ENCODE measurements around the gene ETV7. TPM values are rescaled to one million over a fixed set of nuclear protein-coding genes. Genes with fewer than 3 reads are reported as not detected.

Gene ETV7
- total RNA-seq, 3 donors from 2014 or later = 0.44 to 0.98 (median 0.80) TPM

DNA sequence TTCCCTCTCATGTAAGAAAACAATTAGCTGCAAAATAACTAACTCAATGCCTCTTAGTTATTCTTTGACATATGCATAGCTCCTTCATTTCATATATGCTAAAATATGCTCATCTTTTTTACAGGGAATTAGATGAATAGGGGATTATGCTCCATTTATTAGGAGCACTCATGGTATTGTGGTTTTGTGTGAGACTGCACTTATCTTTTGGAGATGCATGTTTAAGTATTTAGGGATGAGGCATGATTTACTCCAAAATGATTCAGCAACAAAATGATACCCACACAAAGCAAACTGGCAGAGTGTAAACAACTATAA lies 59.6 kb downstream of the ETV7 start:
- intact Hi-C loops (cut with DNase I; ENCODE audit: low total_unique reads) = no loop called here
- Histone ChIP-seq H3K9me3 (no peaks in the 10 kb centered on the region), H3K4me1 (no peaks in the 10 kb centered on the region), H3K27me3 (no peaks in the 10 kb centered on the region), H3K36me3 (no peaks in the 10 kb centered on the region), H3K27ac (no peak overlapping the region), H3K4me3 (no peak overlapping the region)
- DNase-seq (ENCODE audit: low spot score in 2 of 2) = no peak
- TF ChIP-seq POLR2A (IDR thresholded peaks at IDR 0.05) (no peak), POLR2AphosphoS5 (IDR thresholded peaks at IDR 0.05) (no peak)
- TF ChIP-seq, protein P1, sequence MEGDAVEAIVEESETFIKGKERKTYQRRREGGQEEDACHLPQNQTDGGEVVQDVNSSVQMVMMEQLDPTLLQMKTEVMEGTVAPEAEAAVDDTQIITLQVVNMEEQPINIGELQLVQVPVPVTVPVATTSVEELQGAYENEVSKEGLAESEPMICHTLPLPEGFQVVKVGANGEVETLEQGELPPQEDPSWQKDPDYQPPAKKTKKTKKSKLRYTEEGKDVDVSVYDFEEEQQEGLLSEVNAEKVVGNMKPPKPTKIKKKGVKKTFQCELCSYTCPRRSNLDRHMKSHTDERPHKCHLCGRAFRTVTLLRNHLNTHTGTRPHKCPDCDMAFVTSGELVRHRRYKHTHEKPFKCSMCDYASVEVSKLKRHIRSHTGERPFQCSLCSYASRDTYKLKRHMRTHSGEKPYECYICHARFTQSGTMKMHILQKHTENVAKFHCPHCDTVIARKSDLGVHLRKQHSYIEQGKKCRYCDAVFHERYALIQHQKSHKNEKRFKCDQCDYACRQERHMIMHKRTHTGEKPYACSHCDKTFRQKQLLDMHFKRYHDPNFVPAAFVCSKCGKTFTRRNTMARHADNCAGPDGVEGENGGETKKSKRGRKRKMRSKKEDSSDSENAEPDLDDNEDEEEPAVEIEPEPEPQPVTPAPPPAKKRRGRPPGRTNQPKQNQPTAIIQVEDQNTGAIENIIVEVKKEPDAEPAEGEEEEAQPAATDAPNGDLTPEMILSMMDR (IDR thresholded peaks at IDR 0.05) = no peak

DNA sequence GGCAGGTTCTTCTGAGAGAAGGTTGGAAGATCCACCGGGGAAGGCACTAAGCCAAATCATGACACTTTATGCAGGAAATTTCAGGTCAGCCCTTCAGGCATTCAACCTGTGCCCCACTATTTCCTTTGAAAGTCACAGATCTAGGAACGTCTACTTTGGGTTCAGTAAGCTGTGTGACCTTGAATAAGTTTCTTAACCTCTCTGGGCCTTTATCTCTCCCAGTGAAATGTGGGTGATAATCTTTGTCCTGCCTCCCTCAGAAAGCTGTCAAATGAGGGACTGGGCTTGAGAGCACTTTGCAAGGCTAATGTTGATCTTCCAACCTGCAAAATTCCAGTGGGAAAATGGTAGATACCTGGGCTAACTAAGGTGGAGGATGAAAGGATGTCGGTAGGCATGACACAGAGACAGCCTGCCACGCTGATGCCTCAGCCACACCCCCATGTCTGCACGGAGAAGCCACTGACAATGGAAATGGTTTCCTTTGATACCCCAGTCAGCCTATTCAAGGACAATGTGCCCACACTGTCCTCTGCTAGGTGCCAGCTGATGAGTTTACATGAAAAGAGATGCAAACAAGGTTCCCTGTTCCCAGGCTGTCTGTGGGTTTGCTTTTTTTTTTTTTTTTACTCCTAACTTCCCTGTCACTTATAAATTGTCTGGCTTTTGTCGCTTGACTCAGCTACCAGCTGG lies 60.1 kb downstream of the ETV7 start:
- Histone ChIP-seq H3K9me3 (no peaks in the 10 kb centered on the region), H3K27me3 (no peaks in the 10 kb centered on the region), H3K4me1 (no peaks in the 10 kb centered on the region), H3K27ac (no peak overlapping the region), H3K4me3 (no peak overlapping the region), H3K36me3 (no peaks in the 10 kb centered on the region)
- no peak for DNase-seq (ENCODE audit: low spot score in 2 of 2)
- intact Hi-C loops (cut with DNase I; ENCODE audit: low total_unique reads) = no loop called here
- TF ChIP-seq, protein P1 (IDR thresholded peaks at IDR 0.05) = no peak
- TF ChIP-seq POLR2A (IDR thresholded peaks at IDR 0.05) (no peak), POLR2AphosphoS5 (IDR thresholded peaks at IDR 0.05) (no peak)

DNA sequence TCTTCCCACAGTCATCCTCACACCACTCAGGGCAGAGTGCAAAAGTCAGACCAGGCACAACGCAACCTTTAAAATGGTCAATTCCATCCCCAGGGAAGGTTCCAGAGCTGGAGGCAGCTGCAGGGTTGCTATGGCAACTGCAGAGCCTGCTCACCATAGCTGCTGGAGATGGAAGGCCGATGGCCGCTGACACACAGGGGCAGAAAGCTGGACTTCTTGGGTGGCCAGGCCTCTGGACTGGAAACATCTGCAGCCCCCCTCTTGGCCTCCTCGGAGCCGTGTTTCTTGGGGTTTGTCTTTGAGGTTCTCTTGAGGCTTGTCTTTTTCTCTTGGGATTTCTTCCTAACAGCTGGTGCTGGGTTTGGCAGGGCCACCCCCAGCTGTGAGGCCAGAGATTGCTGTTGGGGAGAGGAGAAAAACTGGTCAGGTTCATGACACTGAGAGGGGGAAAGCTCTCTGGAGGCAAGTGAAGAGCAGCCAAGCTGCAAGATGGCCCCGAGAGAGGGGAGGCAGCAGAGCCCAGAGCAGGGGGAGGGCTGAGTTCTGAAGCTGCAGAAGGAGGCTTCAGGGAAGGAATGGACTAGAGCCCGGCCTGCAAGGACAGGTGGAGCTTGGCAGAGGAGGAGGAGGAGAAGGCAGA lies 61.0 kb downstream of the ETV7 start:
- Histone ChIP-seq H3K27ac (no peak overlapping the region), H3K4me1 (no peaks in the 10 kb centered on the region), H3K9me3 (no peaks in the 10 kb centered on the region), H3K4me3 (no peak overlapping the region), H3K27me3 (no peaks in the 10 kb centered on the region), H3K36me3 (no peaks in the 10 kb centered on the region)
- no peak for TF ChIP-seq POLR2AphosphoS5 (IDR thresholded peaks at IDR 0.05)
- TF ChIP-seq, protein P1 (IDR thresholded peaks at IDR 0.05) = no peak
- TF ChIP-seq POLR2A (IDR thresholded peaks at IDR 0.05) = no peak
- intact Hi-C loops (cut with DNase I; ENCODE audit: low total_unique reads) = no loop called here
- no peak for DNase-seq (ENCODE audit: low spot score in 2 of 2)

DNA sequence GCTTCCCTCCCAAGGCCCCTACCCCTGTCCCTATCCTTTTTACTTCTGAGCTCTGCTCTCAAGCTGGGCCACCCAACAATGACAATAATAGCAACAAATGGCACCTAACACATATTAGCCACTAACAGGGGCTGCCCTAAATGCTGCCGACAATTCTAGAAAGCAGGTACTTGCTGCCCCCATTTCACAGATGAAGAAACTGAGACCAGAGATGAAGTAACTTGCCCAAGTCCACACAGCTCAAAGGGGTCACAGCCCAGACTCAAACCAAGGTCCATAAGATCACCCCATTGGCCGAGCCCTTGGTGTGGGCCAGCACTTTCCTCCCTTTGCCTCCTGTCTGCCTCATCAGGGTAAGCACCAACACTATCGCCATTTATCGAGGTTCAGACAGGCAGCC lies 62.8 kb downstream of the ETV7 start:
- no peak overlapping the region for H3K27ac ChIP-seq
- TF ChIP-seq, protein P1 (IDR thresholded peaks at IDR 0.05) = no peak
- TF ChIP-seq POLR2A (IDR thresholded peaks at IDR 0.05) = no peak
- no peak for TF ChIP-seq POLR2AphosphoS5 (IDR thresholded peaks at IDR 0.05)
- no peak overlapping the region for H3K4me3 ChIP-seq
- no peaks in the 10 kb centered on the region for H3K27me3 ChIP-seq
- no peak for DNase-seq (ENCODE audit: low spot score in 2 of 2)
- H3K9me3 ChIP-seq = no peaks in the 10 kb centered on the region
- no peaks in the 10 kb centered on the region for H3K36me3 ChIP-seq
- intact Hi-C loops (cut with DNase I; ENCODE audit: low total_unique reads) = no loop called here
- no peaks in the 10 kb centered on the region for H3K4me1 ChIP-seq

DNA sequence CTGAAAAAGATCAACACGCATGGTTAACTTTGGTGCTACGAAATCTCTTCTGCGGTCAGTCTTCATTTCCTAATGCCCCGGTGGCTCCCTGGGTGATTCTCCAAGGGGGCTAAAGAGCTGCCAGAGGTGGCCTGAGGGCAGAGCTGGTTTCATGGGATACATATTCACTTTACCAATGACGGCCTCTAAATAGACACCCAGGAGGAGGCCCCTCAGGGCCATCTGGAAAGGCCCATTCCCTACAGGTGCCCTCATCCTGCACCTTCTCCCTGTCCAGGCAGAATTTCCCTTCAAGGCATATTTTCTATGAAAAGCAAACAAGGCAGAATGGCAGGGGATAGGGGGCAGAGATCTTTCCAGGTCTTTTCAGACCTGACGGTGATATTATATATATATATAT lies 63.3 kb downstream of the ETV7 start:
- H3K36me3 ChIP-seq = no peaks in the 10 kb centered on the region
- no peak for DNase-seq (ENCODE audit: low spot score in 2 of 2)
- no peak for TF ChIP-seq POLR2AphosphoS5 (IDR thresholded peaks at IDR 0.05)
- no peak for TF ChIP-seq POLR2A (IDR thresholded peaks at IDR 0.05)
- TF ChIP-seq, protein P1 (IDR thresholded peaks at IDR 0.05) = no peak
- no peak overlapping the region for H3K4me3 ChIP-seq
- H3K9me3 ChIP-seq = no peaks in the 10 kb centered on the region
- intact Hi-C loops (cut with DNase I; ENCODE audit: low total_unique reads) = no loop called here
- H3K27me3 ChIP-seq = no peaks in the 10 kb centered on the region
- no peak overlapping the region for H3K27ac ChIP-seq
- no peaks in the 10 kb centered on the region for H3K4me1 ChIP-seq

Measured in breast epithelium (tissue), 4 donors.